ENCODE results near the gene ZNF688.

The ZNF688 gene

DNA sequence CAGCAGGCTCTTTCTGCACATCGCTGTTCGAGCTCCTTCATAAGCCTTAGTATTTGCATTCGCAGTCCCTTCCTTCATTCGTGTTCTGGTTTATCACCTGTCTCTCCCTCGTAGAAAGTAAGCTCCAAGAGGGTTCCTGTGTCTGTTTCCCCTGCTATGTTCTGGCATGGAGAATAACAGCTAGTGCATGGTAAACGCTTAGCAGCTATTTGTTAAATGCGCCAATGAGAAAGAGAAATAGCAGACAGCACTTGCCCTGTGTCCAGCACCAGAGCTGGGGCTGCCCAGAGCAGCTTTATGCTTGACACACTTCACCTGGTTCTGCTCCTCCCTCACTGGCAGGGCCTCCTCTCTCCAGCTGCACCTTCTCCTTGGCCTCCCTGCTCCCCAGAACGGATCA is 5.5 kb downstream of the ZNF688 start:
- Histone ChIP-seq H3K27ac (ENCODE audit: low read depth, low read length) (no peak overlapping the region), H3K9ac (ENCODE audit: low read depth, low read length) (no peak overlapping the region), H3K4me1 (ENCODE audit: insufficient read depth, low read length) (peaks cover 3% of the 10 kb centered on the region), H3K36me3 (ENCODE audit: insufficient read depth, low read length) (no peaks in the 10 kb centered on the region), H3K9me3 (ENCODE audit: insufficient read depth, low read depth, low read length) (no peaks in the 10 kb centered on the region), H3K27me3 (ENCODE audit: insufficient read depth, low read length) (no peaks in the 10 kb centered on the region), H3K4me3 (ENCODE audit: low read length) (no peak overlapping the region)
- 86% methylated on average over 8 of the region's 8 CpGs for WGBS

GRCh38 chr16:30565526-30565925 is 6.0 kb downstream of the ZNF688 start:
- Histone ChIP-seq H3K27me3 (ENCODE audit: insufficient read depth, low read length) (no peaks in the 10 kb centered on the region), H3K4me3 (ENCODE audit: low read length) (no peak overlapping the region), H3K36me3 (ENCODE audit: insufficient read depth, low read length) (no peaks in the 10 kb centered on the region), H3K4me1 (ENCODE audit: insufficient read depth, low read length) (peaks cover 3% of the 10 kb centered on the region), H3K9ac (ENCODE audit: low read depth, low read length) (no peak overlapping the region), H3K9me3 (ENCODE audit: insufficient read depth, low read depth, low read length) (no peaks in the 10 kb centered on the region), H3K27ac (ENCODE audit: low read depth, low read length) (no peak overlapping the region)
- WGBS, result 70% methylated on average over 7 of the region's 7 CpGs

DNA sequence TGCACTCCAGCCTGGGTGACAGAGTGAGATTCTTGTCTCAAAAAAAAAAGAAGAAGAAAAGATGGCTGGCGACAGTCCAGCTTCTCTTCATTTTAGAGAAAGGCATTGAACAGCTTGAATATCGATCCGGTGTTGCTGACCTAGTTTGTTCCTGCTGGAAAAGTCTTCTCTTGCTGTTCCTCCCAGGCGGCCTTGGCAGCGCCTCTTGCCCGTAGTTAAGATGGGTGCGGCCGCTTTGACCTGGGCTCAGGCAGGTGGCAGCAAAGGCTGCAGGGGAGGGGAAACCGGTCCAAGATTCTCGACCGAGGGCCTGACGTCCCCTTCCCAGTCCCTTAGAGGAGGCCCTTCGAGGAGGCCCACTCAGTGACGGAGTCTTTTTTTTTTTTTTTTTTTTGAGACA is 9.5 kb downstream of the ZNF688 start:
- Histone ChIP-seq H3K9ac (ENCODE audit: low read depth, low read length) (no peak overlapping the region), H3K36me3 (ENCODE audit: insufficient read depth, low read length) (no peaks in the 10 kb centered on the region), H3K9me3 (ENCODE audit: insufficient read depth, low read depth, low read length) (no peaks in the 10 kb centered on the region), H3K27me3 (ENCODE audit: insufficient read depth, low read length) (no peaks in the 10 kb centered on the region), H3K4me3 (ENCODE audit: low read length) (no peak overlapping the region), H3K27ac (ENCODE audit: low read depth, low read length) (no peak overlapping the region), H3K4me1 (ENCODE audit: insufficient read depth, low read length) (no peaks in the 10 kb centered on the region)
- 95% methylated on average over 14 of the region's 14 CpGs for WGBS

DNA sequence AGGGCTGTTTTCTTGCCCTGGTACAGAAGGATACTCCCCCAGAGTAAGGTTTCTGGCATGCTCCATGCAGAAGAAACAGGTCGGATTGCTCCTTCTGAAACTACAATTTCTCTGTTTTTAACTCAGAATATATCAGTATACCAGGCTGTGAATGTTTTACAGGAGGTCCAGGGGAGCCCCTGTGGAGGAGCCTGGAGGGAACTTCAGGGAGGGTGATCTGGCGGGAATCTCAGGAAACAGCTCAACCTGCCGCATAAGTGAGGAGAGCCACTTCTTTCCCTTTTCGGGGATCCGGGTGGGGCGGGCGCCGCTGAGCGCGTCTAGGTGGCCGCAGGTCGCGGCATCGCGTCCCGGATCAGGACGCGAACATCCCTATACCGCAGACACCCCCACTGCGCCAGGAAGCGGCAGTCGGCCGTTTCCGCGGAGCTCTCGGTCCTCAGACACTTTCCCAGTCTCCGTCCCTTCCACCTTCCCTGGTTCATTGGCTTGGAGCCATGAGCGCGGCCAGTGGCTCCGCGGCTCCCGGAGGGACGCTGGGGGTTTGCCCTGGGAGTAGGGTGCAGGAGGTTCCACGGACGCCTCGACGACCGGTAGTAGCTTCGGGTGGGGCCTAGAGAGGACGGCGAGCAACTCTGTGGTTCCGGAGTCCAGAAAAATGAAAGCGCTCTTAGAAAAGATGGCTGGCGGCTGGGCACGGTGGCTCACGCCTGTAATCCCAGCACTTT is 10.3 kb downstream of the ZNF688 start:
- Histone ChIP-seq H3K27ac (ENCODE audit: low read depth, low read length) (no peak overlapping the region), H3K4me3 (ENCODE audit: low read length) (peak overlapping the region; percentile 14; the same call in 1 of the 2 replicates), H3K4me1 (ENCODE audit: insufficient read depth, low read length) (no peaks in the 10 kb centered on the region), H3K9me3 (ENCODE audit: insufficient read depth, low read depth, low read length) (no peaks in the 10 kb centered on the region), H3K27me3 (ENCODE audit: insufficient read depth, low read length) (no peaks in the 10 kb centered on the region), H3K9ac (ENCODE audit: low read depth, low read length) (no peak overlapping the region), H3K36me3 (ENCODE audit: insufficient read depth, low read length) (no peaks in the 10 kb centered on the region)
- 92% methylated on average over 46 of the region's 46 CpGs for WGBS

- Histone ChIP-seq H3K4me3 (ENCODE audit: low read length) (no peak overlapping the region), H3K27me3 (ENCODE audit: insufficient read depth, low read length) (no peaks in the 10 kb centered on the region), H3K36me3 (ENCODE audit: insufficient read depth, low read length) (peaks cover 11% of the 10 kb centered on the region), H3K27ac (ENCODE audit: low read depth, low read length) (no peak overlapping the region), H3K4me1 (ENCODE audit: insufficient read depth, low read length) (no peaks in the 10 kb centered on the region), H3K9ac (ENCODE audit: low read depth, low read length) (no peak overlapping the region), H3K9me3 (ENCODE audit: insufficient read depth, low read depth, low read length) (no peaks in the 10 kb centered on the region)
- WGBS, result 96% methylated on average over 6 of the region's 6 CpGs
Observed at GRCh38 chr16:30559690-30560089, 11.8 kb downstream of the ZNF688 start.

DNA sequence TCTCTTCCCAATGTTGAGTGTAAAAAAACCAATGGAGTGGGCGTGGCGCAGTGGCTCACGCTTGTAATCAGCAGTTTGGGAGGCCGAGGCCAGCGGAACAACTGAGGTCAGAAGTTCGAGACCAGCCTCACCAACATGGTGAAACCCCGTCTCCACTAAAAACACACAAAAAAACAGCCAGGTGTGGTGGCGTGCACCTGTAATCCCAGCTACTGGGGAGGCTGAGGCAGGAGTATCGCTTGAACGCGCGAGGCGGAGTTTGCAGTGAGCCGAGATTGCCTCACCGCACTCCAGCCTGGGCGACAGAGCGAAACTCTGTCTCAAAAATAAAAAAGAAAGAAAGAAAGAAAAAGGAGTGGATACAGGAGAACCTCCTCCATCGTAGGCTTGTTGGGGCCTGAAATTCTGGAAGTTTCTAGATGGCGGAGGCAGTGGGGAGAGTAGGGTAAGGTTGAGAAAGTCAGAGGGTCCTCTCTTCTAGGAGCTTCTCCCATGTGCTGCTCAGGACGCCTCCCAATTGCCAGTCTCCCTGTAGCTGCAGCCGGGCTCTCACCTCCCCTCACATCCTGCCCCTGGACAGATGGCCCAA is 12.6 kb downstream of the ZNF688 start:
- WGBS, result 87% methylated on average over 21 of the region's 21 CpGs
- no peaks in the 10 kb centered on the region for H3K27me3 ChIP-seq (ENCODE audit: insufficient read depth, low read length)
- no peaks in the 10 kb centered on the region for H3K9me3 ChIP-seq (ENCODE audit: insufficient read depth, low read depth, low read length)
- H3K27ac ChIP-seq (ENCODE audit: low read depth, low read length), result peak overlapping the region; percentile 91; the same call in 1 of the 2 replicates
- H3K9ac ChIP-seq (ENCODE audit: low read depth, low read length), result peak overlapping the region; percentile 70
- no peaks in the 10 kb centered on the region for H3K4me1 ChIP-seq (ENCODE audit: insufficient read depth, low read length)
- H3K4me3 ChIP-seq (ENCODE audit: low read length), result peak overlapping the region; percentile 84
- H3K36me3 ChIP-seq (ENCODE audit: insufficient read depth, low read length), result peaks cover 18% of the 10 kb centered on the region

DNA sequence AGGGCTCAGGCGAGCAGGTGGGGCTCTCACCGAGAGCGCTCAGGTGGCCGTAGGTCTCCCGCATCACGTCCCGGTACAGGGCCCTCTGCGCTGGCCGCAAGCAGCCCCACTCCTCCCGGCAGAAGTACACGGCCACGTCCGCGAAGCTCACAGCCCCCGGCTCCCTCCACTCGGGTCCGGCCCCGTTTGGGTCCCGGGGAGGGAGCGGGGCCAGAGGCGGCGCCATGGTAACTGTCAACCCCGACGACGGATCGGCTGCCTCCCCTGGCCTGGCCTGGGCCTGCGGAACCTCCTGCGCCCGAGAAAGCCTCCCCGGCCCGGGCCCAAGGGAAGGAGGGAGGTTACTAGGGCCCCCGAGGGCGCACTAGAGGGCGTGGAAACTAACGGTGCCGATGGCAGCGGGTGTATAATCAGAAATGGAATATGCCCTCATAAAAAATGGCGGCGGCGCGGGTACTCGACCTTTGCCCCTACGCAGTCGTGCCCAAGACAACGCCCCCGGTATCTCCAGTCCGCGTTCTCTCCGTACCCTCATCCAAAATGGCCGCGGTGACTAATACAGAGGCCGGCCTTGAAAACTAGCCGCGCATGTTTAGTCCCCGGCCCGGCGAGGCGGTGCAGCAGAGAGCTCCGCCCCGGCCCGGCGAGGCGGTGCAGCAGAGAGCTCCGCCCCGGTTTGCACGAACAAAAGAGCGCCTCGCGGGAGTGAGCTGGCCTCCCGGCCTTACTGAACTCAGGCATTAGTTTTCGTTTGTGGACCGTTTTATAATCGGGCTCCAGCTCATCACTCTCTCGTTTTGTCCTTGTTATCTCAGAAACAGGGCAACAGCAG is 13.3 kb downstream of the ZNF688 start, which contains the start of gene ZNF764:
Gene ZNF764 (minus strand): TSS at position 418 of the 832 bp plus-strand sequence. CDS start 192 bp downstream, at position 226.
- H3K4me3 ChIP-seq (ENCODE audit: low read length), result peak within 1 kb of the TSS; percentile 84
- H3K36me3 ChIP-seq (ENCODE audit: insufficient read depth, low read length), result peaks cover 22% of the 10 kb centered on the region
- no peaks in the 10 kb centered on the region for H3K9me3 ChIP-seq (ENCODE audit: insufficient read depth, low read depth, low read length)
- under 1% methylated on average over 74 of the region's 74 CpGs for WGBS
- H3K27ac ChIP-seq (ENCODE audit: low read depth, low read length), result peak within 1 kb of the TSS; percentile 91; the same call in 1 of the 2 replicates
- H3K4me1 ChIP-seq (ENCODE audit: insufficient read depth, low read length), result no peaks in the 10 kb centered on the region
- peak within 1 kb of the TSS; percentile 78 for H3K9ac ChIP-seq (ENCODE audit: low read depth, low read length)
- H3K27me3 ChIP-seq (ENCODE audit: insufficient read depth, low read length), result no peaks in the 10 kb centered on the region

DNA sequence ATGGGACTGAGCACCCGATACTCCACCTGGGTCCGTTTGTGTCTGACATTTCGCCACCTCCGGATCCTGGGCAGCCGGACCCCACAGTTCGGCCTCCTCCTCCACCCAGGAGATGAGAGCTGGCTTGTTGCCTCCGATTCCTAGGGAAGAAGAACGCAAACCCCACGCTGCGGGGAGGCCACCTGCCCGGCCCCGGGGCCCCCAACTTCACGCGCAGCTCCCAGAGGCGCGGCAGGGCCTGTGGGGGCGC is 13.9 kb downstream of the ZNF688 start:
- Histone ChIP-seq H3K36me3 (ENCODE audit: insufficient read depth, low read length) (peaks cover 25% of the 10 kb centered on the region), H3K9me3 (ENCODE audit: insufficient read depth, low read depth, low read length) (no peaks in the 10 kb centered on the region), H3K27ac (ENCODE audit: low read depth, low read length) (peak overlapping the region; percentile 91; the same call in 1 of the 2 replicates), H3K9ac (ENCODE audit: low read depth, low read length) (peak overlapping the region; percentile 78), H3K4me3 (ENCODE audit: low read length) (peak overlapping the region; percentile 84), H3K27me3 (ENCODE audit: insufficient read depth, low read length) (no peaks in the 10 kb centered on the region), H3K4me1 (ENCODE audit: insufficient read depth, low read length) (no peaks in the 10 kb centered on the region)
- 1% methylated on average over 17 of the region's 17 CpGs for WGBS

DNA sequence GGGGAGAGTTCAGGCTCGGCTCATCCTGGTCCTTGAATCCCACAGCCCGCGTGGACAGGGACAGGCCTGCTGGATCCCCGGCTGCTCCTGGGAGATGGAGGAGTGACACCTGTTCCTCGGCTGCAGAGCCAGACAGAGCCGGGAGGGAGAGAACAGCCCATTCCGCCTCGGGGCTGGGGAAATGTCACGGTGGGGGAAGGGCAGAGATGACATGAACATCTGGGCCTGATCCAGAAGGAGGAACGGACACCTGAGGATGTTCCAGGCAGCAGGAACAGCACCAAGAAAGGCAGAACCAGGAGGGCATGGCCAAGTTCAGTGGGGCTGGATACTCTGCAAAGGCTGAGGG is 15.4 kb downstream of the ZNF688 start:
- H3K9ac ChIP-seq (ENCODE audit: low read depth, low read length), result no peak overlapping the region
- no peak overlapping the region for H3K4me3 ChIP-seq (ENCODE audit: low read length)
- no peaks in the 10 kb centered on the region for H3K4me1 ChIP-seq (ENCODE audit: insufficient read depth, low read length)
- no peak overlapping the region for H3K27ac ChIP-seq (ENCODE audit: low read depth, low read length)
- 75% methylated on average over 10 of the region's 10 CpGs for WGBS
- no peaks in the 10 kb centered on the region for H3K9me3 ChIP-seq (ENCODE audit: insufficient read depth, low read depth, low read length)
- H3K27me3 ChIP-seq (ENCODE audit: insufficient read depth, low read length), result no peaks in the 10 kb centered on the region
- peaks cover 25% of the 10 kb centered on the region for H3K36me3 ChIP-seq (ENCODE audit: insufficient read depth, low read length)

GRCh38 chr16:30555315-30556124 is 16.0 kb downstream of the ZNF688 start:
- H3K36me3 ChIP-seq (ENCODE audit: insufficient read depth, low read length), result peaks cover 25% of the 10 kb centered on the region
- H3K27ac ChIP-seq (ENCODE audit: low read depth, low read length), result no peak overlapping the region
- H3K4me1 ChIP-seq (ENCODE audit: insufficient read depth, low read length), result no peaks in the 10 kb centered on the region
- H3K9me3 ChIP-seq (ENCODE audit: insufficient read depth, low read depth, low read length), result no peaks in the 10 kb centered on the region
- H3K4me3 ChIP-seq (ENCODE audit: low read length), result no peak overlapping the region
- H3K9ac ChIP-seq (ENCODE audit: low read depth, low read length), result no peak overlapping the region
- 97% methylated on average over 69 of the region's 69 CpGs for WGBS
- no peaks in the 10 kb centered on the region for H3K27me3 ChIP-seq (ENCODE audit: insufficient read depth, low read length)
